HG03135 (cell line): ENCODE measurements around the gene PISD.
"Not testable (repeated sequence)": the region's sequence is repeated elsewhere in the genome, so short reads cannot be mapped to it uniquely, and the experiment has no call there.

Experiments used
- ATAC-seq: cut with Tn5 transposase; IDR thresholded peaks from one replicate; pipeline ENCODE4 v1.9.1; 2021; ENCODE audit warnings: mild to moderate bottlenecking, moderate library complexity; ENCODE audit not compliant: unreplicated experiment

The PISD gene

GRCh38 chr22:31610611-31611010, 51.4 kb downstream of the PISD start:
- no peak for ATAC-seq

GRCh38 chr22:31609716-31610115, 52.3 kb downstream of the PISD start:
- ATAC-seq = no peak

GRCh38 chr22:31607696-31608095, 54.3 kb downstream of the PISD start:
- no peak for ATAC-seq

- ATAC-seq = no peak
These were observed 56.0 kb downstream of the PISD start for GRCh38 chr22:31605851-31606585.

- no peak for ATAC-seq
These were observed 57.0 kb downstream of the PISD start for GRCh38 chr22:31604746-31605705.

- no peak for ATAC-seq
These were observed 57.8 kb downstream of the PISD start for GRCh38 chr22:31604137-31604705.

GRCh38 chr22:31603574-31603973, 58.4 kb downstream of the PISD start:
- no peak for ATAC-seq

GRCh38 chr22:31603081-31603525, 58.9 kb downstream of the PISD start:
- ATAC-seq = no peak

- no peak for ATAC-seq
These were observed 59.6 kb downstream of the PISD start for GRCh38 chr22:31602259-31602952.

GRCh38 chr22:31595271-31595670, 66.7 kb downstream of the PISD start:
- no peak for ATAC-seq

- not testable (repeated sequence) for ATAC-seq
These were observed 71.9 kb downstream of the PISD start for GRCh38 chr22:31590161-31590560.

GRCh38 chr22:31588970-31589675, 72.9 kb downstream of the PISD start:
- no peak for ATAC-seq

- ATAC-seq = no peak
These were observed 75.7 kb downstream of the PISD start for GRCh38 chr22:31586137-31586920.

- ATAC-seq = no peak
These were observed 76.7 kb downstream of the PISD start for GRCh38 chr22:31585161-31585859.

GRCh38 chr22:31584804-31585160, 77.2 kb downstream of the PISD start:
- ATAC-seq = no peak

- ATAC-seq = no peak
These were observed 78.0 kb downstream of the PISD start for GRCh38 chr22:31583861-31584485.

- no peak for ATAC-seq
These were observed 82.2 kb downstream of the PISD start for GRCh38 chr22:31579835-31580242.

- no peak for ATAC-seq
These were observed 83.8 kb downstream of the PISD start for GRCh38 chr22:31578171-31578570.

GRCh38 chr22:31577711-31578110, 84.3 kb downstream of the PISD start:
- ATAC-seq = no peak
